Measurements from ENCODE around the gene ECHDC3. TPM values are rescaled to one million over a fixed set of nuclear protein-coding genes. Genes with fewer than 3 reads are reported as not detected.

The ECHDC3 gene
- total RNA-seq, 2 experiments from 2014 or later: 0.73 to 0.78 TPM

- POLR2A ChIA-PET: no interaction called here
Observed at GRCh38 chr10:11765141-11765540, 23.0 kb downstream of the ECHDC3 start.

GRCh38 chr10:11772575-11773288 is 30.6 kb downstream of the ECHDC3 start:
- POLR2A ChIA-PET: no interaction called here
- CTCF ChIA-PET: no interaction called here

More at GRCh38 chr10:11765141-11765540, 23.0 kb downstream of the ECHDC3 start:
- CTCF ChIA-PET: no interaction called here

- ChIA-PET POLR2A (no interaction called here), CTCF (no interaction called here)
Observed at GRCh38 chr10:11773761-11774441, 31.7 kb downstream of the ECHDC3 start.

GRCh38 chr10:11775412-11775811 is 33.2 kb downstream of the ECHDC3 start:
- ChIA-PET CTCF (no interaction called here), POLR2A (no interaction called here)

GRCh38 chr10:11776080-11776479 is 33.9 kb downstream of the ECHDC3 start:
- CTCF ChIA-PET: no interaction called here
- POLR2A ChIA-PET: no interaction called here

GRCh38 chr10:11781114-11781513 is 38.9 kb downstream of the ECHDC3 start:
- CTCF ChIA-PET: interaction anchor here (1.1 kb wide), 1 partner anchor 205 kb away, joined by 5 read pairs; no protein-coding TSS in a partner anchor

GRCh38 chr10:11782793-11783557 is 40.8 kb downstream of the ECHDC3 start:
- ChIA-PET POLR2A (interaction anchor here (0.5 kb wide), 1 partner anchor 900 kb away, joined by 3 read pairs; no protein-coding TSS in a partner anchor), CTCF (interaction anchor here (1.0 to 1.4 kb wide), 3 partner anchors 18 to 201 kb away, joined by 4 to 5 read pairs (median 5); no protein-coding TSS in a partner anchor)

More at GRCh38 chr10:11781114-11781513, 38.9 kb downstream of the ECHDC3 start:
- POLR2A ChIA-PET: no interaction called here

GRCh38 chr10:11783558-11783865 is 41.3 kb downstream of the ECHDC3 start:
- POLR2A ChIA-PET: interaction anchor here (0.5 kb wide), 1 partner anchor 900 kb away, joined by 3 read pairs; no protein-coding TSS in a partner anchor
- CTCF ChIA-PET: interaction anchor here (1.0 to 1.4 kb wide), 2 partner anchors 17 to 201 kb away, joined by 4 to 5 read pairs; no protein-coding TSS in a partner anchor

- CTCF ChIA-PET: no interaction called here
- POLR2A ChIA-PET: no interaction called here
Observed at GRCh38 chr10:11787374-11787773, 45.2 kb downstream of the ECHDC3 start.

- ChIA-PET POLR2A (no interaction called here), CTCF (interaction anchor here (0.7 kb wide), 1 partner anchor 14 kb away, joined by 3 read pairs; no protein-coding TSS in a partner anchor)
Observed at GRCh38 chr10:11787846-11788245, 45.7 kb downstream of the ECHDC3 start.

- ChIA-PET CTCF (no interaction called here), POLR2A (no interaction called here)
Observed at GRCh38 chr10:11789306-11789705, 47.1 kb downstream of the ECHDC3 start.

- POLR2A ChIA-PET: no interaction called here
- CTCF ChIA-PET: no interaction called here
Observed at GRCh38 chr10:11789956-11790355, 47.8 kb downstream of the ECHDC3 start.

GRCh38 chr10:11793762-11794479 is 51.7 kb downstream of the ECHDC3 start:
- POLR2A ChIA-PET: no interaction called here
- CTCF ChIA-PET: no interaction called here

GRCh38 chr10:11794566-11794965 is 52.4 kb downstream of the ECHDC3 start:
- ChIA-PET POLR2A (no interaction called here), CTCF (no interaction called here)

- ChIA-PET CTCF (no interaction called here), POLR2A (no interaction called here)
Observed at GRCh38 chr10:11795101-11795920, 53.1 kb downstream of the ECHDC3 start.

- POLR2A ChIA-PET: no interaction called here
- CTCF ChIA-PET: no interaction called here
Observed at GRCh38 chr10:11796474-11796873, 54.3 kb downstream of the ECHDC3 start.

- POLR2A ChIA-PET: no interaction called here
- CTCF ChIA-PET: no interaction called here
Observed at GRCh38 chr10:11797281-11797680, 55.1 kb downstream of the ECHDC3 start.

GRCh38 chr10:11797847-11798633 is 55.9 kb downstream of the ECHDC3 start:
- CTCF ChIA-PET: no interaction called here
- POLR2A ChIA-PET: no interaction called here
